HEK293 (cell line): ENCODE measurements around the gene SPATS1.
A peak's percentile ranks its signal among the peaks of the same experiment; 100 is the strongest.

Source experiments
- CTCF ChIA-PET: fragments of 350-600 bp; formaldehyde crosslinking; extraction: SDS; loops from one replicate; lab custom pipeline; 2021; ENCODE audit warnings: antibody characterized with exemption; lab: Yijun Ruan, JAX
- POLR2A ChIA-PET: fragments of 300-600 bp; formaldehyde crosslinking; extraction: SDS; loops from one replicate; lab custom pipeline; 2020; ENCODE audit warnings: antibody characterized with exemption, inconsistent platforms; lab: Yijun Ruan, JAX
- H3K27ac ChIP-seq: fragments of 200-500 bp; sonication (Bioruptor generic); 2 replicates; pipeline ENCODE4 v1.5.1; 2014; ENCODE audit warnings: low read depth, low read length, control low read depth, inconsistent platforms; ENCODE audit errors: extremely low read depth
- H3K36me3 ChIP-seq, 2 experiments: fragments of 200-500 bp in 1 of 2; sonication (Bioruptor generic) in 1 of 2; 1 replicate in 1 of 2; 2 replicates in 1 of 2; pipeline ENCODE4 v1.5.1; 2014 to 2017; ENCODE audit warnings: inconsistent platforms in 2 of 2, low read length in 2 of 2; ENCODE audit not compliant: control insufficient read depth in 2 of 2, insufficient read depth in 1 of 2
- H3K4me1 ChIP-seq: fragments of 200-500 bp; sonication (Bioruptor generic); 2 replicates; pipeline ENCODE4 v1.5.1; 2014; ENCODE audit warnings: mild to moderate bottlenecking, low read length, inconsistent platforms; ENCODE audit not compliant: control insufficient read depth, insufficient read depth
- H3K4me3 ChIP-seq: 2 replicates; pipeline ENCODE4 v1.5.1; 2011; ENCODE audit warnings: low read depth, mild to moderate bottlenecking, control low read depth, low read length, moderate library complexity
- H3K9me3 ChIP-seq: fragments of 200-500 bp; sonication (Bioruptor generic); 2 replicates; pipeline ENCODE4 v1.5.1; 2014; ENCODE audit warnings: low read depth, low read length, inconsistent platforms; ENCODE audit not compliant: control insufficient read depth, insufficient read depth
- GLIS2 ChIP-seq: fragments of 450-650 bp; formaldehyde crosslinking; IDR thresholded peaks from 2 replicates; pipeline ENCODE4 v1.5.1; 2016; ENCODE audit warnings: missing biosample characterization, missing genetic modification characterization
- HOXA7 ChIP-seq: sonication (generic); formaldehyde crosslinking; IDR thresholded peaks from 2 replicates; pipeline ENCODE4 v1.8.1; 2022; ENCODE audit warnings: missing genetic modification reagents, borderline replicate concordance
- HOXD13 ChIP-seq: sonication (generic); formaldehyde crosslinking; IDR thresholded peaks from 2 replicates; pipeline ENCODE4 v1.8.0; 2022; ENCODE audit warnings: missing genetic modification reagents, borderline replicate concordance
- MYNN ChIP-seq: fragments of 450-650 bp; formaldehyde crosslinking; IDR thresholded peaks from 2 replicates; pipeline ENCODE4 v1.5.1; 2016; ENCODE audit warnings: missing biosample characterization, missing genetic modification characterization, borderline replicate concordance
- SALL2 ChIP-seq: fragments of 450-650 bp; formaldehyde crosslinking; IDR thresholded peaks from 2 replicates; pipeline ENCODE4 v1.5.0; 2017; ENCODE audit warnings: missing biosample characterization, mild to moderate bottlenecking, missing genetic modification characterization, borderline replicate concordance
- SP3 ChIP-seq: fragments of 450-650 bp; formaldehyde crosslinking; IDR thresholded peaks from 2 replicates; pipeline ENCODE4 v1.5.1; 2016; ENCODE audit warnings: missing biosample characterization, missing genetic modification characterization
- ZFP3 ChIP-seq: fragments of 450-650 bp; formaldehyde crosslinking; IDR thresholded peaks from 2 replicates; pipeline ENCODE4 v1.5.1; 2016; ENCODE audit warnings: low read depth, missing biosample characterization, missing genetic modification characterization
- ZFP69B ChIP-seq: fragments of 450-650 bp; formaldehyde crosslinking; IDR thresholded peaks from 2 replicates; pipeline ENCODE4 v1.5.1; 2016; ENCODE audit warnings: missing biosample characterization, missing genetic modification characterization
- ZNF10 ChIP-seq: fragments of 450-650 bp; formaldehyde crosslinking; IDR thresholded peaks from 2 replicates; pipeline ENCODE4 v1.5.1; 2017; ENCODE audit warnings: missing biosample characterization, missing genetic modification characterization
- ZNF202 ChIP-seq: fragments of 450-650 bp; formaldehyde crosslinking; IDR thresholded peaks from 2 replicates; pipeline ENCODE4 v1.5.1; 2016; ENCODE audit warnings: missing biosample characterization, missing genetic modification characterization, borderline replicate concordance
- ZNF24 ChIP-seq: fragments of 450-650 bp; formaldehyde crosslinking; IDR thresholded peaks from 2 replicates; pipeline ENCODE4 v1.5.1; 2016; ENCODE audit warnings: missing biosample characterization, missing genetic modification characterization
- ZNF266 ChIP-seq: fragments of 450-650 bp; formaldehyde crosslinking; IDR thresholded peaks from 2 replicates; pipeline ENCODE4 v1.5.1; 2016; ENCODE audit warnings: missing biosample characterization, missing genetic modification characterization, low read depth
- ZNF324 ChIP-seq: fragments of 450-650 bp; formaldehyde crosslinking; IDR thresholded peaks from 2 replicates; pipeline ENCODE4 v1.5.1; 2016; ENCODE audit warnings: missing biosample characterization, missing genetic modification characterization
- ZNF423 ChIP-seq: fragments of 450-650 bp; formaldehyde crosslinking; IDR thresholded peaks from 2 replicates; pipeline ENCODE4 v1.5.1; 2016; ENCODE audit warnings: missing biosample characterization, missing genetic modification characterization
- ZNF473 ChIP-seq: fragments of 450-650 bp; formaldehyde crosslinking; IDR thresholded peaks from 2 replicates; pipeline ENCODE4 v1.5.1; 2017; ENCODE audit warnings: missing biosample characterization, missing genetic modification characterization
- ZNF514 ChIP-seq: fragments of 450-650 bp; formaldehyde crosslinking; IDR thresholded peaks from 2 replicates; pipeline ENCODE4 v1.5.1; 2016; ENCODE audit warnings: missing biosample characterization, missing genetic modification characterization
- ZNF600 ChIP-seq: fragments of 450-650 bp; formaldehyde crosslinking; IDR thresholded peaks from 2 replicates; pipeline ENCODE4 v1.5.1; 2016; ENCODE audit warnings: missing biosample characterization, missing genetic modification characterization
- ZNF626 ChIP-seq: fragments of 450-650 bp; sonication (Bioruptor Pico); formaldehyde crosslinking; IDR thresholded peaks from 2 replicates; pipeline ENCODE4 v1.5.1; 2018; ENCODE audit warnings: missing biosample characterization, missing genetic modification characterization, inconsistent platforms
- ZNF629 ChIP-seq: fragments of 450-650 bp; formaldehyde crosslinking; IDR thresholded peaks from 2 replicates; pipeline ENCODE4 v1.5.1; 2017; ENCODE audit warnings: missing biosample characterization, missing genetic modification characterization
- ZNF670 ChIP-seq: fragments of 450-650 bp; formaldehyde crosslinking; IDR thresholded peaks from 2 replicates; pipeline ENCODE4 v1.5.1; 2016; ENCODE audit warnings: missing biosample characterization, missing genetic modification characterization, low read depth
- ZSCAN16 ChIP-seq: fragments of 450-650 bp; formaldehyde crosslinking; IDR thresholded peaks from 2 replicates; pipeline ENCODE4 v1.5.1; 2016; ENCODE audit warnings: missing biosample characterization, missing genetic modification characterization
- TF ChIP-seq, protein P1 (sequence below): fragments of 450-650 bp; formaldehyde crosslinking; conservative IDR thresholded peaks from 2 replicates; pipeline ENCODE4 v1.5.1; 2016; ENCODE audit warnings: low read depth, missing biosample characterization, missing genetic modification characterization
- TF ChIP-seq, protein P2 (sequence below): fragments of 450-650 bp; formaldehyde crosslinking; IDR thresholded peaks from 2 replicates; pipeline ENCODE4 v1.5.1; 2016; ENCODE audit warnings: missing biosample characterization, missing genetic modification characterization, borderline replicate concordance

Gene SPATS1

DNA sequence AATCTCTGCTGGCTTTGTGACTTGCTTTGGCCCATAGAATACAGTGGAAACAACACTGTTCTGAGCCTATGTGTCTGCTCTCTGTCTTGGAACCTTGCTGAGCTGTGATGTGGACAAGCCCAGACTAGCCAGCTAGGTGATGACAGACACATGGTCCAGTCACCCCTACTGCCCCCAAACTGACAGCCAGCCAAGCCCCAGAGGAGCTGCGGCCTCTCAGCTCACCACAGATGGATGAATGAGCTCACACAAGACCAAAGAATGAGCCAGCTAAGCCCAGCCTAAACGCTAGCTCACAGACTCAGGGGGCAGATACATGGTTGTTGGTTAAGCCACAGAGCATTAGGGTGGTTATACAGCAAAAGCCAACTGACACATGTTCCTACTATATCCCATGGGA is 33.4 kb upstream of the SPATS1 start:
- Histone ChIP-seq H3K9me3 (no peaks in the 10 kb centered on the region), H3K4me3 (no peak overlapping the region), H3K36me3 (peaks cover 15 to 81% of the 10 kb centered on the region in 2 experiments), H3K4me1 (peaks cover 5% of the 10 kb centered on the region; the same call in 1 of the 2 replicates), H3K27ac (no peak overlapping the region)
- ChIA-PET POLR2A (interaction anchor here (0.8 to 2.3 kb wide), 4 partner anchors 10 to 52 kb away, joined by 3 to 9 read pairs (median 5); no protein-coding TSS in a partner anchor), CTCF (interaction anchor here (0.6 to 8.8 kb wide), 7 partner anchors 11 to 209 kb away, joined by 3 to 89 read pairs (median 3); partner anchors contain the start of gene TMEM151B)
- TF ChIP-seq HOXD13 (no peak), ZNF629 (tag by site-specific recombination) (no peak), ZNF600 (tag by site-specific recombination) (peak; percentile 37; the same call in 1 of the 2 replicates), SP3 (tag by site-specific recombination) (no peak), SALL2 (tag by site-specific recombination) (no peak), ZNF514 (tag by site-specific recombination) (no peak), GLIS2 (tag by site-specific recombination) (no peak), ZFP69B (tag by site-specific recombination) (no peak)

DNA sequence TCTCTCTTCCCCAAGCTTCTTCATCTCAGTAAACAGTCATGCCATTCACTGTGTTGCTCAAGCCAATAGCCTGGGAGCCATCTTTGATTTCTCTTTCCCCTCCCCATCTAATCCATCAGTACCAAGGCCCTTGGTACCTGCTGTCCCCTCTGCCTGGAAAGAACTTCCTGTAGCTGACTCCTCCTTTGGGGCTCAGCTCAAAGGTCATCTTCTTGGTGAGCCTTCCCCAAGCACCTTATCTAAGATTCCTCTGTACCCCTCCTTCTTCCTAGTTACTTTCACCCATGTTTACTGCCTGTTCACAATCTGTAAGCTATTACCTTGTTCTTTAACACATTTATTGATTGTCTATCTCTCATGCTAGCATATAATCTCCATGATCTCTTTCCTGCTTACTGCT is 32.8 kb upstream of the SPATS1 start:
- no peak for TF ChIP-seq ZNF10
- TF ChIP-seq ZNF423: no peak
- TF ChIP-seq ZNF626 (tag by site-specific recombination): no peak
- no peak for TF ChIP-seq ZNF324
- TF ChIP-seq, all 188 proteins: peak for 0
- H3K4me3 ChIP-seq: no peak overlapping the region
- CTCF ChIA-PET: interaction anchor here (0.6 to 8.8 kb wide), 5 partner anchors 11 to 328 kb away, joined by 3 to 89 read pairs (median 3); partner anchors contain the start of gene TMEM151B
- H3K27ac ChIP-seq: no peak overlapping the region
- H3K4me1 ChIP-seq: peaks cover 5% of the 10 kb centered on the region; the same call in 1 of the 2 replicates
- POLR2A ChIA-PET: interaction anchor here (0.8 to 1.4 kb wide), 3 partner anchors 10 to 53 kb away, joined by 3 to 5 read pairs (median 5); no protein-coding TSS in a partner anchor
- no peaks in the 10 kb centered on the region for H3K9me3 ChIP-seq
- peaks cover 15 to 75% of the 10 kb centered on the region in 2 experiments for H3K36me3 ChIP-seq

DNA sequence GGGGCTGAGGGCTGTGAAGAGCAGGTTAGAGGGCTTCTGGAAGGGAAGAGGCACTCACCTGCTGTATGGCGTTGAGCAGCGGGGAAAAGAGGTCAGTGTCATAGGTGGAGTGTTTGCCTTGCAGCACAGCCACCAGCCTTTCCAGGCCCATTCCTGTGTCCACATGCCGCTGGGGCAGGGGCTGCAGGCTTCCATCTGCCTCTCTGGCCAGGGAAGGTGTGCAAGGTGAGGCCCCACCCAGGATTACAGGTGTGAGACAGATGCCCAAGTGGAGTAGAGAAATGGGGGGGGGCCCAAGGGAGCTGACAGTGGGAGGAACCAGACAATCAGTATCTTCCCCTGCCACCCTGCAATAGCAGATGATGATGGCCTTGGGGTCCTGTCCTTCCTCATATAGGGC is 32.2 kb upstream of the SPATS1 start:
- Histone ChIP-seq H3K36me3 (peaks cover 15 to 69% of the 10 kb centered on the region in 2 experiments), H3K9me3 (no peaks in the 10 kb centered on the region), H3K4me1 (peaks cover 5% of the 10 kb centered on the region; the same call in 1 of the 2 replicates), H3K4me3 (no peak overlapping the region), H3K27ac (no peak overlapping the region)
- POLR2A ChIA-PET: interaction anchor here (1.4 kb wide), 1 partner anchor 15 kb away, joined by 5 read pairs; no protein-coding TSS in a partner anchor
- CTCF ChIA-PET: interaction anchor here (0.6 to 8.8 kb wide), 5 partner anchors 12 to 329 kb away, joined by 3 to 89 read pairs (median 3); partner anchors contain the start of gene TMEM151B
- TF ChIP-seq ZNF629 (tag by site-specific recombination): no peak
- no peak for TF ChIP-seq ZSCAN16 (tag by site-specific recombination)
- no peak for TF ChIP-seq ZFP3
- no peak for TF ChIP-seq MYNN (tag by site-specific recombination)
- no peak for TF ChIP-seq ZNF10
- TF ChIP-seq ZNF202 (tag by site-specific recombination): no peak
- TF ChIP-seq ZNF473 (tag by site-specific recombination): no peak
- TF ChIP-seq, protein P1, sequence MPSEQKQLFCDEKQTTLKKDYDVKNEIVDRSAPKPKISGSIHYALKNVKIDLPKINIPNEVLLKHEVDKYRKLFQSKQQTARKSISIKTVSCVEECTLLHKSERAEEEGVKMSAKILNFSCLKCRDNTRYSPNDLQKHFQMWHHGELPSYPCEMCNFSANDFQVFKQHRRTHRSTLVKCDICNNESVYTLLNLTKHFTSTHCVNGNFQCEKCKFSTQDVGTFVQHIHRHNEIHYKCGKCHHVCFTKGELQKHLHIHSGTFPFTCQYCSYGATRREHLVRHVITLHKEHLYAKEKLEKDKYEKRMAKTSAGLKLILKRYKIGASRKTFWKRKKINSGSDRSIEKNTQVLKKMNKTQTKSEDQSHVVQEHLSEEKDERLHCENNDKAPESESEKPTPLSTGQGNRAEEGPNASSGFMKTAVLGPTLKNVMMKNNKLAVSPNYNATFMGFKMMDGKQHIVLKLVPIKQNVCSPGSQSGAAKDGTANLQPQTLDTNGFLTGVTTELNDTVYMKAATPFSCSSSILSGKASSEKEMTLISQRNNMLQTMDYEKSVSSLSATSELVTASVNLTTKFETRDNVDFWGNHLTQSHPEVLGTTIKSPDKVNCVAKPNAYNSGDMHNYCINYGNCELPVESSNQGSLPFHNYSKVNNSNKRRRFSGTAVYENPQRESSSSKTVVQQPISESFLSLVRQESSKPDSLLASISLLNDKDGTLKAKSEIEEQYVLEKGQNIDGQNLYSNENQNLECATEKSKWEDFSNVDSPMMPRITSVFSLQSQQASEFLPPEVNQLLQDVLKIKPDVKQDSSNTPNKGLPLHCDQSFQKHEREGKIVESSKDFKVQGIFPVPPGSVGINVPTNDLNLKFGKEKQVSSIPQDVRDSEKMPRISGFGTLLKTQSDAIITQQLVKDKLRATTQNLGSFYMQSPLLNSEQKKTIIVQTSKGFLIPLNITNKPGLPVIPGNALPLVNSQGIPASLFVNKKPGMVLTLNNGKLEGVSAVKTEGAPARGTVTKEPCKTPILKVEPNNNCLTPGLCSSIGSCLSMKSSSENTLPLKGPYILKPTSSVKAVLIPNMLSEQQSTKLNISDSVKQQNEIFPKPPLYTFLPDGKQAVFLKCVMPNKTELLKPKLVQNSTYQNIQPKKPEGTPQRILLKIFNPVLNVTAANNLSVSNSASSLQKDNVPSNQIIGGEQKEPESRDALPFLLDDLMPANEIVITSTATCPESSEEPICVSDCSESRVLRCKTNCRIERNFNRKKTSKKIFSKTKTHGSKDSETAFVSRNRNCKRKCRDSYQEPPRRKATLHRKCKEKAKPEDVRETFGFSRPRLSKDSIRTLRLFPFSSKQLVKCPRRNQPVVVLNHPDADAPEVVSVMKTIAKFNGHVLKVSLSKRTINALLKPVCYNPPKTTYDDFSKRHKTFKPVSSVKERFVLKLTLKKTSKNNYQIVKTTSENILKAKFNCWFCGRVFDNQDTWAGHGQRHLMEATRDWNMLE: no peak
- TF ChIP-seq, protein P2, sequence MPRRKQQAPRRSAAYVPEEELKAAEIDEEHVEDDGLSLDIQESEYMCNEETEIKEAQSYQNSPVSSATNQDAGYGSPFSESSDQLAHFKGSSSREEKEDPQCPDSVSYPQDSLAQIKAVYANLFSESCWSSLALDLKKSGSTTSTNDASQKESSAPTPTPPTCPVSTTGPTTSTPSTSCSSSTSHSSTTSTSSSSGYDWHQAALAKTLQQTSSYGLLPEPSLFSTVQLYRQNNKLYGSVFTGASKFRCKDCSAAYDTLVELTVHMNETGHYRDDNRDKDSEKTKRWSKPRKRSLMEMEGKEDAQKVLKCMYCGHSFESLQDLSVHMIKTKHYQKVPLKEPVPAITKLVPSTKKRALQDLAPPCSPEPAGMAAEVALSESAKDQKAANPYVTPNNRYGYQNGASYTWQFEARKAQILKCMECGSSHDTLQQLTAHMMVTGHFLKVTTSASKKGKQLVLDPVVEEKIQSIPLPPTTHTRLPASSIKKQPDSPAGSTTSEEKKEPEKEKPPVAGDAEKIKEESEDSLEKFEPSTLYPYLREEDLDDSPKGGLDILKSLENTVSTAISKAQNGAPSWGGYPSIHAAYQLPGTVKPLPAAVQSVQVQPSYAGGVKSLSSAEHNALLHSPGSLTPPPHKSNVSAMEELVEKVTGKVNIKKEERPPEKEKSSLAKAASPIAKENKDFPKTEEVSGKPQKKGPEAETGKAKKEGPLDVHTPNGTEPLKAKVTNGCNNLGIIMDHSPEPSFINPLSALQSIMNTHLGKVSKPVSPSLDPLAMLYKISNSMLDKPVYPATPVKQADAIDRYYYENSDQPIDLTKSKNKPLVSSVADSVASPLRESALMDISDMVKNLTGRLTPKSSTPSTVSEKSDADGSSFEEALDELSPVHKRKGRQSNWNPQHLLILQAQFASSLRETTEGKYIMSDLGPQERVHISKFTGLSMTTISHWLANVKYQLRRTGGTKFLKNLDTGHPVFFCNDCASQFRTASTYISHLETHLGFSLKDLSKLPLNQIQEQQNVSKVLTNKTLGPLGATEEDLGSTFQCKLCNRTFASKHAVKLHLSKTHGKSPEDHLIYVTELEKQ (tag by site-specific recombination): no peak
- TF ChIP-seq ZNF670 (tag by site-specific recombination): no peak
- no peak for TF ChIP-seq ZNF24
- no peak for TF ChIP-seq HOXA7
- no peak for TF ChIP-seq ZNF266 (tag by site-specific recombination)
